ENCODE measurements around the gene MLIP.

Gene MLIP

DNA sequence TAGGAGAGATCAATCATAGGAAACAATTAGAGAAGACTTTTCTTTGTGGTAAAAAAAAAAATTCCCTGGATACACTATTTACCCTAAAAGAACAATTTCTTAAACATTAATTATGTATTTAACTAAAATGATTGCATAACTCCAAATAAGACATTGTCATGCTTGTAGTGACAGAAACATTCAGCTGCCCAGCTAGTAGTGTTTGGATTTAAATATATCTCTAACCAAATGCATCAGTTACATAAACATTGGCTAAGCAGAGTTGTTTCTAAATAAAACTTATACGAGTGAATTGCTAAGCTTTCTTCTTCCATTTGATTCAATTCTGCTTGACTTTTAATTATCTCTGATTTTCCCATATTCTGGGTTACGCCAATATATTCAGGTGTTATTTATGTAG lies 23.7 kb downstream of the MLIP start:
- no peak overlapping the region for H3K4me3 ChIP-seq (ENCODE audit: insufficient read depth in 1 of 2, low read depth in 1 of 2, low read length in 2 of 2)
- H2BK12ac ChIP-seq (ENCODE audit: low read length in 2 of 2), result no peak overlapping the region
- no peaks in the 10 kb centered on the region for H3K9me3 ChIP-seq (ENCODE audit: control insufficient read depth, low read length)
- no peak overlapping the region for H3K4me2 ChIP-seq (ENCODE audit: low read length, poor library complexity, severe bottlenecking)
- no peaks in the 10 kb centered on the region for H3K27me3 ChIP-seq (ENCODE audit: control insufficient read depth in 1 of 2, insufficient read depth in 1 of 2, low read length in 2 of 2)
- no peak overlapping the region for H4K91ac ChIP-seq (ENCODE audit: low read length)
- peak; percentile 18 for DNase-seq
- no peak overlapping the region for H3K27ac ChIP-seq (ENCODE audit: low read length, poor library complexity, severe bottlenecking)
- no peak overlapping the region for H3K18ac ChIP-seq (ENCODE audit: low read depth in 1 of 2, low read length in 2 of 2)
- WGBS, result 100% methylated on average over 1 of the region's 2 CpGs
- H4K8ac ChIP-seq (ENCODE audit: low read length), result no peak overlapping the region
- H3K4me1 ChIP-seq (ENCODE audit: control insufficient read depth, insufficient read depth, low read depth, low read length), result peaks cover 3% of the 10 kb centered on the region
- no peak overlapping the region for H3K23ac ChIP-seq (ENCODE audit: low read length in 2 of 2)
- no peak overlapping the region for H2BK120ac ChIP-seq (ENCODE audit: low read depth, low read length)
- H3K14ac ChIP-seq (ENCODE audit: low read length in 2 of 2), result no peak overlapping the region
- H2BK15ac ChIP-seq (ENCODE audit: low read depth, poor library complexity, severe bottlenecking), result no peak overlapping the region
- H3K79me1 ChIP-seq (replicated peaks; ENCODE audit: low read length, poor library complexity, severe bottlenecking), result no peaks in the 10 kb centered on the region
- no peak overlapping the region for H2AK5ac ChIP-seq (ENCODE audit: low read length, severe bottlenecking)
- H3K4ac ChIP-seq (ENCODE audit: low read depth in 1 of 2, low read length in 2 of 2), result no peak overlapping the region
- H3K36me3 ChIP-seq (ENCODE audit: control insufficient read depth in 1 of 2, insufficient read depth in 2 of 2, low read depth in 1 of 2, low read length in 2 of 2), result no peaks in the 10 kb centered on the region
- no peak overlapping the region for H3K9ac ChIP-seq (ENCODE audit: low read length)
- no peak overlapping the region for H2AFZ ChIP-seq (ENCODE audit: low read depth, low read length)
- H2BK5ac ChIP-seq (ENCODE audit: low read depth, low read length, poor library complexity, severe bottlenecking), result no peak overlapping the region

DNA sequence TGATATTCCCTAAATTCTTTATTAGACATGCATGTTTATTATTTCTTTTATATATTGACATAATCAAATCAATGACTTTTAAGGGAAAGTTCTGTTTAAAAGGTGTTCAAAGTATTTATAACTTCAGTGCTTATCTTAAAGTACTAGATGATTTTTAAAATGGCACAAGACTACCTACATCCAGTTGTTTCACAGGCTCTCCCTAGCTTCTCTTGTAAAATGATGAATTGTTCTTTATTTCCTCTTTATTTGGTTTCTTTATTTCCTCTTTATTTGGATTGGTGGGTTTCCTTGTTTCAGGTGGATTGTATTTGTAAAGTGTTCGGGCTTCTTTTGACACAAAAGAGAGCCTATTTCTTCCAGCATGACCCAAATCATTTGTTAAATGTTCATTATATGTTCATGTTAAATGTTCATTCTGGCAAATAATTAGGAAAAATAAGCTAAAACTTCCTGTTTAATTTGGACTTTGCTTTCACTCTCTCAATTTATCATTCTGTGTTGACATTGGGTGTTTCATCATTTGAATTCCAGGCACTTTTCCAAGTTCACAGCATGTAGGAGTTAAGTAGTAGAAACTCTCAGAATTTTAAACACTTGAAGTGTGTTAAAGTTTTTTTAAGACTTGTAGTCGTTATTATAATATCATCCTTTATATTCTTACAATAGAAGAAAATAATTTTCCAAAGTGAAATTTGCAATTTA lies 24.6 kb downstream of the MLIP start:
- Histone ChIP-seq H2AFZ (ENCODE audit: low read depth, low read length) (no peak overlapping the region), H3K4me2 (ENCODE audit: low read length, poor library complexity, severe bottlenecking) (no peak overlapping the region), H2BK15ac (ENCODE audit: low read depth, poor library complexity, severe bottlenecking) (no peak overlapping the region), H3K14ac (ENCODE audit: low read length in 2 of 2) (no peak overlapping the region), H3K4me1 (ENCODE audit: control insufficient read depth, insufficient read depth, low read depth, low read length) (peaks cover 3% of the 10 kb centered on the region), H3K23ac (ENCODE audit: low read length in 2 of 2) (no peak overlapping the region), H4K8ac (ENCODE audit: low read length) (no peak overlapping the region), H2BK120ac (ENCODE audit: low read depth, low read length) (no peak overlapping the region), H3K9ac (ENCODE audit: low read length) (no peak overlapping the region), H3K4ac (ENCODE audit: low read depth in 1 of 2, low read length in 2 of 2) (no peak overlapping the region), H2BK5ac (ENCODE audit: low read depth, low read length, poor library complexity, severe bottlenecking) (no peak overlapping the region), H3K18ac (ENCODE audit: low read depth in 1 of 2, low read length in 2 of 2) (no peak overlapping the region), H3K27ac (ENCODE audit: low read length, poor library complexity, severe bottlenecking) (no peak overlapping the region), H3K79me1 (replicated peaks; ENCODE audit: low read length, poor library complexity, severe bottlenecking) (no peaks in the 10 kb centered on the region), H4K91ac (ENCODE audit: low read length) (no peak overlapping the region), H3K36me3 (ENCODE audit: control insufficient read depth in 1 of 2, insufficient read depth in 2 of 2, low read depth in 1 of 2, low read length in 2 of 2) (no peaks in the 10 kb centered on the region), H3K9me3 (ENCODE audit: control insufficient read depth, low read length) (no peaks in the 10 kb centered on the region), H2BK12ac (ENCODE audit: low read length in 2 of 2) (no peak overlapping the region), H2AK5ac (ENCODE audit: low read length, severe bottlenecking) (no peak overlapping the region), H3K4me3 (ENCODE audit: insufficient read depth in 1 of 2, low read depth in 1 of 2, low read length in 2 of 2) (no peak overlapping the region), H3K27me3 (ENCODE audit: control insufficient read depth in 1 of 2, insufficient read depth in 1 of 2, low read length in 2 of 2) (no peaks in the 10 kb centered on the region)
- DNase-seq, result peak; percentile 47
- no CpG with 5 or more reads among the region's 2 CpGs for WGBS

DNA sequence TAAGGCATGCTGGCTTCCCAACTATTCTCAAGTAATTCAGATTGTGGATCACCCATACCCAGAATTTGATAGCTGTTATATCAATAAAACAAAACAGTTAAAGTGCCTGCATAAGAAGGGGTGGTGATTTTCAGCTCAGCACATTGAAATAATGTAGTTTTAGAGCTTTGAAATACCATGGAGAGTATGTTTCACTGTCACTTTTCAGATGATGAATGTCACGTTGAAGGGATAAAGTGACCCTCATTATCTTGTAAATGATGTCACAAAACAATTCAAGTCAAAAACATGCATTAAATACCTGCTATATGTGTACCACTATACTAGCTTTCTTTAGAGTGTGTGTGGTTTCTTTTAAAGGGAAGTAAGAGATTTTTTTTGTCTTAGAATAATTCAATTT lies 27.6 kb downstream of the MLIP start:
- no peaks in the 10 kb centered on the region for H3K9me3 ChIP-seq (ENCODE audit: control insufficient read depth, low read length)
- WGBS, result no CpG with 5 or more reads among the region's 1 CpG
- no peak overlapping the region for H3K4me3 ChIP-seq (ENCODE audit: insufficient read depth in 1 of 2, low read depth in 1 of 2, low read length in 2 of 2)

DNA sequence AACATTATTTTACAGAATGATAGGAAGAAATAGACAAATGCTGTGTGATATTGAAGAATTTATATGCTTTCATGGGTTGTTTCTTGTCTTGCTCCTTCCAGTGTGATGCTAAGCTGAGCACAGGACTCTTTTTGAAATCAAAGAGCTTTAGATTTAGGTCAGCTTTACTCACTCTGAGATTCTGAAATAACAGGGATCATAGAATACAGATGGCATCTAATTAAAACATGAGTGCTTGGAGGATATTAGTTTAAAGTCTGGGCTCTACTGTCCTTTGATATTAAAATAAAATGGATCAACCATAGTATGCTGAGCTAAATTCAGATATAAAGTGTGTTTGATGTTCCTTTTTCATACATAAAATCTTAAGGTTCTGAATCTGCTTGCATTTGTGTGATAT lies 29.6 kb downstream of the MLIP start:
- H3K27ac ChIP-seq (ENCODE audit: low read length, poor library complexity, severe bottlenecking), result no peak overlapping the region
- no peaks in the 10 kb centered on the region for H3K36me3 ChIP-seq (ENCODE audit: control insufficient read depth in 1 of 2, insufficient read depth in 2 of 2, low read depth in 1 of 2, low read length in 2 of 2)
- no peak overlapping the region for H3K4me2 ChIP-seq (ENCODE audit: low read length, poor library complexity, severe bottlenecking)
- no peak overlapping the region for H2BK15ac ChIP-seq (ENCODE audit: low read depth, poor library complexity, severe bottlenecking)
- no peak overlapping the region for H2AK5ac ChIP-seq (ENCODE audit: low read length, severe bottlenecking)
- no peak overlapping the region for H3K23ac ChIP-seq (ENCODE audit: low read length in 2 of 2)
- no peaks in the 10 kb centered on the region for H3K27me3 ChIP-seq (ENCODE audit: control insufficient read depth in 1 of 2, insufficient read depth in 1 of 2, low read length in 2 of 2)
- no peaks in the 10 kb centered on the region for H3K79me1 ChIP-seq (replicated peaks; ENCODE audit: low read length, poor library complexity, severe bottlenecking)
- no peak overlapping the region for H2BK120ac ChIP-seq (ENCODE audit: low read depth, low read length)
- H2BK12ac ChIP-seq (ENCODE audit: low read length in 2 of 2), result no peak overlapping the region
- H3K9ac ChIP-seq (ENCODE audit: low read length), result no peak overlapping the region
- no peak overlapping the region for H3K14ac ChIP-seq (ENCODE audit: low read length in 2 of 2)
- no peak overlapping the region for H3K18ac ChIP-seq (ENCODE audit: low read depth in 1 of 2, low read length in 2 of 2)
- H2BK5ac ChIP-seq (ENCODE audit: low read depth, low read length, poor library complexity, severe bottlenecking), result no peak overlapping the region
- no peaks in the 10 kb centered on the region for H3K9me3 ChIP-seq (ENCODE audit: control insufficient read depth, low read length)
- peaks cover 3% of the 10 kb centered on the region for H3K4me1 ChIP-seq (ENCODE audit: control insufficient read depth, insufficient read depth, low read depth, low read length)
- no peak overlapping the region for H3K4me3 ChIP-seq (ENCODE audit: insufficient read depth in 1 of 2, low read depth in 1 of 2, low read length in 2 of 2)
- DNase-seq, result no peak
- no peak overlapping the region for H3K4ac ChIP-seq (ENCODE audit: low read depth in 1 of 2, low read length in 2 of 2)
- H4K91ac ChIP-seq (ENCODE audit: low read length), result no peak overlapping the region
- no peak overlapping the region for H4K8ac ChIP-seq (ENCODE audit: low read length)
- H2AFZ ChIP-seq (ENCODE audit: low read depth, low read length), result no peak overlapping the region

More for the DNA sequence above, 27.6 kb downstream of the MLIP start:
- H3K4ac ChIP-seq (ENCODE audit: low read depth in 1 of 2, low read length in 2 of 2), result no peak overlapping the region
- H3K4me1 ChIP-seq (ENCODE audit: control insufficient read depth, insufficient read depth, low read depth, low read length), result peaks cover 3% of the 10 kb centered on the region
- no peak for DNase-seq
- H3K18ac ChIP-seq (ENCODE audit: low read depth in 1 of 2, low read length in 2 of 2), result no peak overlapping the region
- H2BK5ac ChIP-seq (ENCODE audit: low read depth, low read length, poor library complexity, severe bottlenecking), result no peak overlapping the region
- H3K14ac ChIP-seq (ENCODE audit: low read length in 2 of 2), result no peak overlapping the region
- no peak overlapping the region for H2AK5ac ChIP-seq (ENCODE audit: low read length, severe bottlenecking)
- no peak overlapping the region for H2BK120ac ChIP-seq (ENCODE audit: low read depth, low read length)
- H3K23ac ChIP-seq (ENCODE audit: low read length in 2 of 2), result no peak overlapping the region
- no peak overlapping the region for H4K91ac ChIP-seq (ENCODE audit: low read length)
- H3K27ac ChIP-seq (ENCODE audit: low read length, poor library complexity, severe bottlenecking), result no peak overlapping the region
- no peak overlapping the region for H2AFZ ChIP-seq (ENCODE audit: low read depth, low read length)
- H4K8ac ChIP-seq (ENCODE audit: low read length), result no peak overlapping the region
- no peak overlapping the region for H3K4me2 ChIP-seq (ENCODE audit: low read length, poor library complexity, severe bottlenecking)
- no peaks in the 10 kb centered on the region for H3K79me1 ChIP-seq (replicated peaks; ENCODE audit: low read length, poor library complexity, severe bottlenecking)
- no peak overlapping the region for H2BK15ac ChIP-seq (ENCODE audit: low read depth, poor library complexity, severe bottlenecking)
- no peaks in the 10 kb centered on the region for H3K27me3 ChIP-seq (ENCODE audit: control insufficient read depth in 1 of 2, insufficient read depth in 1 of 2, low read length in 2 of 2)
- no peak overlapping the region for H2BK12ac ChIP-seq (ENCODE audit: low read length in 2 of 2)
- H3K36me3 ChIP-seq (ENCODE audit: control insufficient read depth in 1 of 2, insufficient read depth in 2 of 2, low read depth in 1 of 2, low read length in 2 of 2), result no peaks in the 10 kb centered on the region
- H3K9ac ChIP-seq (ENCODE audit: low read length), result no peak overlapping the region
